B cell (primary cell): ENCODE measurements around the gene ZC3H7A.

Source experiments
- CTCF ChIP-seq: fragments of 200-600 bp; IDR thresholded peaks from one replicate; pipeline ENCODE4 v1.8.0; 2022; ENCODE audit warnings: antibody characterized with exemption, mild to moderate bottlenecking
- EZH2 ChIP-seq: IDR thresholded peaks from 2 replicates; pipeline ENCODE4 v1.6.1; 2012; ENCODE audit warnings: borderline replicate concordance, low read depth, mild to moderate bottlenecking, moderate library complexity, low read length; ENCODE audit not compliant: insufficient read depth, poor library complexity, severe bottlenecking

GRCh38 chr16:11708421-11708820, 88.6 kb downstream of the ZC3H7A start:
- no peak for TF ChIP-seq CTCF
- no peak for TF ChIP-seq EZH2
